GM19467 (cell line): ENCODE data around the gene MAPK4.
"Not testable (repeated sequence)": the region's sequence is repeated elsewhere in the genome, so short reads cannot be mapped to it uniquely, and the experiment has no call there.

Experiments
- ATAC-seq: cut with Tn5 transposase; IDR thresholded peaks from one replicate; pipeline ENCODE4 v1.9.1; 2021; ENCODE audit warnings: mild to moderate bottlenecking, moderate library complexity; ENCODE audit not compliant: unreplicated experiment

MAPK4 gene

DNA sequence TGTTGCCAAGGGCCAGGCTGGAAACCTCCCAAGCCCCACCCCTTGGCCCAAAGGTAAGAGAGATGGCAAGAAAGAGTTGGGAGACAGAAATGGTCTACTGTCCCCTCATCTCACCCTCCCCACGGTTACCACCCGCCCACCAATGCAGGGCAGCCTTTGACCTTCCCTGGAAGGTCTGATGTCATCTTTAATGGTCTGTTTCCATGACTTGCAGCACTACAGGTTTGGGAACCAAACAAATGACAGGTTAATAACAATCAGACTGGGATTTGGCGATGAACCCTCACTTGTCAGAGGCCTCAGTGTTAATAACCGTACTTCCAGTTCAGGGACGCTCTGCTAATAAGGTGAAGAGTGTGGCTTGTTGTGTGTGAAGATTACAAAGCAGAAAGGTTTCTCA lies 189.5 kb downstream of the MAPK4 start:
- ATAC-seq = no peak

DNA sequence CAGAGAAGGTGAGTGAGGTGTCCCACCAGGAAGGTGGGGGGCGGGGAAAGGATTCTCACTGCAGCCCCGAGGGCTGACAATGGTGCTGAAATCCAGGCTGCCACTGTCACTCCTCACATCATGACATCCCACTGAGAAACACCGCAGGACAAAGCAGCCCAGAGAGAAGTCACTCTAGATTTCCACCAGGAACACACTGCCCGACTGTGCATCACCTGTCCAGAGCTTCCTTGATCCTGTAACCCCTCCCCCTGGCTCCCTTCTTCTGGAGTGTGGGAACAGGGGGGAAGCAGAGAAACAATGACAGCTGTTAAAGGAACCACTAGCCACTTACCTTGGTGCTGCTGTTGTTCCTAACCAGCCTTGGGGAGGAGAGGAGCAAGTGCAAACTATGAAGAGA lies 190.1 kb downstream of the MAPK4 start:
- ATAC-seq = no peak

GRCh38 chr18:50750546-50750945 lies 190.7 kb downstream of the MAPK4 start:
- ATAC-seq = no peak

DNA sequence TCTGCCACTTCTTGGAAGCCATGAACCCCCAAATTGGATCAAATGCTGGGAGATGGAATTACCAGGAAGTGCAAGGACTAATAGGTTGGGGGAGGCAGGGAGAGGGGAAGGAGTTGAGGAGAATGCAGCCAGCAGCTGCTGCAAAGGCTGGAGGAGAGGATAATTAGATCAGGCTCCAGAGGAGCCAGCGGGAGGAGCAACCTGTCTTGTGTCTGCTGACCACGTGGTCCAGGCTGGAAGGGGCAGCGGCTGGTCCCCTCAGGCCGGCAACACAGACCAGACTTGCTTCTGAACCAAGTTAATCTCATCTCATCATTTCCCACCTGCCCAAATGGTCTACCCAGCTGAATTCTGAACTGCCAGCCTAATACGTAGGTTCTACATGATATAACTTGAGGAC lies 191.6 kb downstream of the MAPK4 start:
- no peak for ATAC-seq

DNA sequence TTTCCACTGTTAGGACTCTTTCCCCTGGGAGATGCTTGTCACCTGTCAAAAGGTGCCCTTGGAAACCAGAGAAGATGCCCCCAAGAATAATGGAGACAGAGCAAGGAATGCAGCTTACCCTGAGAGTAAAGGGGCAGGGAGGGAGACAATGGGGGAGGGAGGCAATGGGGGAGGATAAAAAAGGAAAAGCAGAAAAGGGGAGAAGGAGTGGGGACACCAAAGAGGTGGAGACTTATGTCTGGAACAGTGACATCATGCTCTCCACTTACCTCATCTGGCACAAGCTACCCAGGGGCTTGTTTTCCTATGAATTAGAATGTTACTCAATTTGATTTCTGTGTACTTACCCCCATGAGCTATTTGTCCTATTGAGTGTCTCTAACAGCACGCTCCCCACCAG lies 192.1 kb downstream of the MAPK4 start:
- ATAC-seq = no peak

DNA sequence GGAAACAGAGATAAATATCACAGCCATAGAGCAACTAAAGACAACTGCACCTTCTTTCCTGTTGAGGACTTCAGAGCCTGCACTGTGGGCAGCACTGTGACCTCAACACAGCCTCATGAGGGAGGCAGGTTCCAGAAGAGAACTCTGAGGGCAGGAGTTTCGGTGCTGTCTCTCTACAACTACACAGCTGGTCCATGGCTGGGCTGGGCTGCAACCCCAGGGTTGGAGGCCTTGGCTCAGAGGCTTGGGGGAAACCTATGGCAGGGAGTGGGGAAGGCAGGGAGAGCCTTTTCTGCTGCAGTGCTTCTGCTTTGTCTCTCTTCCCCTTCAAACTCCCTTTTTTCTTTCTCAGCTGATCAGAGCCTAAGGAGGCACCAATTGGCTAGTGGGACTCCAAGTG lies 193.4 kb downstream of the MAPK4 start:
- no peak for ATAC-seq

GRCh38 chr18:50754297-50754696 lies 194.4 kb downstream of the MAPK4 start:
- no peak for ATAC-seq

GRCh38 chr18:50757358-50757757 lies 197.5 kb downstream of the MAPK4 start:
- ATAC-seq = no peak

DNA sequence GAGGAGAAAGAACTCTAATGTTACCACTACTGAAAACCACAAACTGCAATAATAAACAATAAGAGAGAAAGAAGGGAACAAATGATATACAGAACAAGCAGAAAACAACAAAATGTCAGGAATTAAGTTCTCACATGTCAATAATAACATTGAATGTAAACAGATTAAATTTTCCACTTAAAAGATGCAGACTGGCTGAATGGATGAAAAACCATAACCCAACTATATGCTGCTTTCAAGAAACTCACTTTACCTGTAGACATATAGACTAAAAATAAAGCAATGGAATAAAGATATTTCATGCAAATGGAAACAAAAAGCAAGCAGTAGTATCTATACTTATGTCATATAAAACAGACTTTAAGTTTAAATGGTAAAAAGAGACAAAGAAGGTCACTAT lies 209.6 kb downstream of the MAPK4 start:
- ATAC-seq = no peak

- ATAC-seq = no peak
Measured at GRCh38 chr18:50775207-50775606, 215.3 kb downstream of the MAPK4 start.

- no peak for ATAC-seq
Measured at GRCh38 chr18:50775726-50776125, 215.8 kb downstream of the MAPK4 start.

GRCh38 chr18:50776383-50776782 lies 216.5 kb downstream of the MAPK4 start:
- ATAC-seq = no peak

DNA sequence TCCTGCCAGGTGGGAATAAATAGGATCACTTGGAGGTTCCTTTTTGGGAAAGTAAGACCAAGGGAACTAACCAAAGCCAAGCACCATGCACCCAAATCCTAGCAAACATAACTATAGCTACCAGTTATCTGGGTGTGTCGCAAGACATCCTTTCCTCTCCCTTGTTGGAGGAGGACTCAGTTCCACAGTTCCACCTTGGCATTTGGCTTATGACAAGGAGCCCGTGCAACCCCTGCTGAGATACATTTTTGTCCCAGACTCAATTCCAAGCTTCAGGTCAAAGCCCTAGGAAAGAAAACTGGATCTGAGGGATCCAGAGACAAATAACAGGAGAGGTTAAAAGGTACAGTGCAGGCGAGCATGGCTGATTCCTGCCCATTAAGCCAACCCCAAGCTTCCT lies 219.1 kb downstream of the MAPK4 start:
- ATAC-seq = not testable (repeated sequence)
